GM12878 (cell line): Measurements from ENCODE around the gene ZNF32. TPM values are rescaled to one million over a fixed set of nuclear protein-coding genes. Genes with fewer than 3 reads are reported as not detected.
"Not testable (repeated sequence)": the region's sequence is repeated elsewhere in the genome, so short reads cannot be mapped to it uniquely, and the experiment has no call there.

Experiments
- ATAC-seq: fragments of 200-7000 bp; cut with Tn5 transposase; 3 replicates; pipeline ENCODE4 v1.9.1; 2020; ENCODE audit warnings: mild to moderate bottlenecking, moderate library complexity
- BruUV-seq: library from RNA; stranded (reverse); fragments of 400-500 nt; replicated peaks from 2 replicates; lab custom pipeline; 2021; lab: Mats Ljungman, UMichigan
- CTCF ChIA-PET: fragments of 300-600 bp; sonication (Branson Sonifier 250); formaldehyde crosslinking; extraction: SDS; loops from one replicate; lab custom pipeline; 2021; ENCODE audit warnings: inconsistent platforms; lab: Yijun Ruan, JAX
- POLR2A ChIA-PET: fragments of 350-600 bp; formaldehyde crosslinking; extraction: SDS; loops from one replicate; lab custom pipeline; 2021; ENCODE audit warnings: inconsistent platforms; lab: Charles Lee
- RAD21 ChIA-PET: fragments of 300-600 bp; sonication (Branson Sonifier 250); formaldehyde crosslinking; loops from one replicate; lab custom pipeline; 2023; ENCODE audit warnings: antibody characterized with exemption; ENCODE audit not compliant: unreplicated experiment; lab: Charles Lee
- SMC1A ChIA-PET: fragments of 300-600 bp; sonication (Branson Sonifier 250); formaldehyde crosslinking; loops from one replicate; lab custom pipeline; 2023; ENCODE audit not compliant: unreplicated experiment, uncharacterized antibody; lab: Charles Lee
- DNase-seq: peaks from one replicate; pipeline ENCODE4 v3.0.0-alpha.2; 2011; ENCODE audit warnings: low read depth, low spot score
- FAIRE-seq: peaks from 3 replicates; lab custom pipeline; 2011; peaks lifted over from hg19 to GRCh38; lab: Jason Lieb, UNC
- H2AFZ ChIP-seq: 2 replicates; pipeline ENCODE4 v1.6.0; 2011; ENCODE audit warnings: low read depth, low read length, control low read depth; ENCODE audit not compliant: control insufficient read depth
- H3K27ac ChIP-seq: 2 replicates; pipeline ENCODE4 v1.5.1; 2011; ENCODE audit warnings: control low read depth; ENCODE audit not compliant: control insufficient read depth, insufficient read depth
- H3K27me3 ChIP-seq, 2 experiments: replicated peaks in 1 of 2; 2 replicates each; pipeline versions ENCODE4 v1.6.0 to v1.6.1; 2011; ENCODE audit warnings: low read length in 1 of 2; ENCODE audit not compliant: control insufficient read depth in 2 of 2, insufficient read depth in 2 of 2
- H3K36me3 ChIP-seq, 2 experiments: 2 replicates each; pipeline ENCODE4 v1.5.1; 2011; ENCODE audit warnings: low read length in 1 of 2; ENCODE audit not compliant: control insufficient read depth in 2 of 2, insufficient read depth in 2 of 2
- H3K4me1 ChIP-seq: 2 replicates; pipeline ENCODE4 v1.6.1; 2011; ENCODE audit warnings: mild to moderate bottlenecking, low read length, moderate library complexity, mixed read lengths; ENCODE audit not compliant: control insufficient read depth, insufficient read depth
- H3K4me2 ChIP-seq: 2 replicates; pipeline ENCODE4 v1.6.0; 2011; ENCODE audit warnings: control low read depth; ENCODE audit not compliant: control insufficient read depth, insufficient read depth
- H3K4me3 ChIP-seq: fragments of 200-600 bp; sonication (generic); 2 replicates; pipeline ENCODE4 v1.5.1; 2016
- H3K79me2 ChIP-seq: 2 replicates; pipeline ENCODE4 v1.6.0; 2011; ENCODE audit warnings: low read length; ENCODE audit not compliant: control insufficient read depth, insufficient read depth
- H3K9ac ChIP-seq: 2 replicates; pipeline ENCODE4 v1.8.0; 2011; ENCODE audit warnings: low read length, control low read depth, mixed read lengths; ENCODE audit not compliant: control insufficient read depth, insufficient read depth
- H3K9me3 ChIP-seq: replicated peaks from 3 replicates; pipeline ENCODE4 v1.5.1; 2011; ENCODE audit warnings: mild to moderate bottlenecking, low read length; ENCODE audit not compliant: control insufficient read depth, insufficient read depth
- H4K20me1 ChIP-seq: 2 replicates; pipeline ENCODE4 v1.6.0; 2011; ENCODE audit not compliant: control insufficient read depth, insufficient read depth
- HDGF ChIP-seq: fragments of 450-650 bp; IDR thresholded peaks from 2 replicates; pipeline ENCODE4 v1.6.1; 2016; ENCODE audit warnings: antibody characterized with exemption
- RAD21 ChIP-seq: IDR thresholded peaks from 2 replicates; pipeline ENCODE4 v1.6.1; 2011; ENCODE audit warnings: mild to moderate bottlenecking, low read depth, low read length, moderate library complexity; ENCODE audit not compliant: insufficient read depth
- SIN3A ChIP-seq: IDR thresholded peaks from 2 replicates; pipeline ENCODE4 v1.6.1; 2012; ENCODE audit warnings: low read depth, low read length, improper control_type of control experiment
- STAT1 ChIP-seq: fragments of 450-650 bp; conservative IDR thresholded peaks from 2 replicates; pipeline ENCODE4 v1.6.1; 2014; ENCODE audit warnings: antibody characterized with exemption, mild to moderate bottlenecking
- WGBS: methylation state at CpG from one replicate; pipeline ENCODE4 v1.1.6; 2016; ENCODE audit warnings: low lambda C conversion rate; ENCODE audit not compliant: insufficient replicate concordance, insufficient coverage; ENCODE audit errors: missing lambda C conversion rate; 5-methylcytosine and 5-hydroxymethylcytosine counted together
- in situ Hi-C: fragments of 300-500 bp; cut with MboI; formaldehyde crosslinking; loops from 9 replicates; pipeline ENCODE4 v1.14.3; 2018; ENCODE audit warnings: mixed read lengths
- intact Hi-C: fragments of 100-400 bp; cut with micrococcal nuclease; formaldehyde crosslinking; loops from one replicate; pipeline ENCODE4 v1.14.2; 2022; ENCODE audit not compliant: unreplicated experiment
- polyA plus RNA-seq, 11 experiments: library from polyadenylated mRNA; depleted of rRNA in 4 of 11; unstranded in 6 of 11; stranded (reverse) in 5 of 11; fragments of >200 nt; fragmentation: Nextera tagmentation in 4 of 11; fragmentation: Illumina TruSeq in 1 of 11; extraction: Ambion mirVana in 4 of 11; extraction: Trizol in 1 of 11; gene quantifications; 1 replicate in 1 of 11; 2 replicates in 10 of 11; pipeline versions ENCODE4 v1.2.1 to v1.2.3, GENCODE V29; 2011 to 2016; ENCODE audit warnings: inconsistent platforms in 2 of 11, missing spikeins in 2 of 11, low read depth in 1 of 11
- total RNA-seq, 4 experiments: library from RNA; depleted of rRNA in 3 of 4; stranded (reverse); fragments of >200 nt in 3 of 4; fragmentation: Illumina TruSeq in 1 of 4; extraction: Trizol in 1 of 4; gene quantifications; 2 replicates each; pipeline versions ENCODE4 v1.2.1 to v1.2.3, GENCODE V29; 2013 to 2021

The ZNF32 gene
- total and polyA plus RNA-seq, 10 of the 15 experiments (the other 5 are each of a cell fraction or from before 2014, with no cell fraction given): 1.9 to 23.0 (median 3.4) TPM

DNA sequence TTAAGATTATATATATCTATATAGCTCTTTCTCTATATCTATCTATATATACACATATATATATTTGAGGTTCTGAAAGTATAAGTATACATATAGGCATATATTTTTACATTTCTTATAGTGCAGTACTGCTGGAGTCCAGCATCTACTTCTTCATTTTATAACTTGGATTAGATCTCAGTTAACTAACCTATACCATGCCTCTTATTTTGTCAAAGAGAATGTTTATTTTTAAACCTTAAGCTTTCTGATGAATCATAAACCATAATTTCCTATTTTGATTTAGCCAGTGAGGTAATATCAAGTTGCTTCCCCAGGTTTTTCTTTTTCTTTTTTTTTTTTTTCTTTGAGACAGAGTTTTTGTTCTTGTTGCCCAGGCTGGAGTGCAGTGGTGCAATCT lies 8.1 kb downstream of the ZNF32 start:
- H3K27ac ChIP-seq: no peak overlapping the region
- ChIA-PET RAD21 (no interaction called here), POLR2A (no interaction called here), CTCF (interaction anchor here (1.2 kb wide), 1 partner anchor 9 kb away, joined by 3 read pairs; no protein-coding TSS in a partner anchor), SMC1A (no interaction called here)
- in situ Hi-C loops (no loop called here), intact Hi-C loops (no loop called here)
- TF ChIP-seq RAD21 (no peak), HDGF (no peak), STAT1 (no peak), SIN3A (no peak)
- no peak for FAIRE-seq
- no peaks in the 10 kb centered on the region for H4K20me1 ChIP-seq
- DNase-seq: no peak
- H3K79me2 ChIP-seq: no peaks in the 10 kb centered on the region
- no peak for ATAC-seq
- peaks cover 18% of the 10 kb centered on the region for H3K9me3 ChIP-seq
- BruUV-seq: no TSS peak
- H3K9ac ChIP-seq: no peak overlapping the region
- H2AFZ ChIP-seq: no peak overlapping the region
- no peaks in the 10 kb centered on the region for H3K36me3 ChIP-seq
- H3K27me3 ChIP-seq: no peaks in the 10 kb centered on the region
- no peaks in the 10 kb centered on the region for H3K4me1 ChIP-seq
- H3K4me3 ChIP-seq: no peak overlapping the region
- H3K4me2 ChIP-seq: no peak overlapping the region

- H3K27ac ChIP-seq, H3K36me3 ChIP-seq, H3K9ac ChIP-seq, H3K4me2 ChIP-seq, ATAC-seq, intact Hi-C loops, DNase-seq, BruUV-seq, H3K4me3 ChIP-seq, H3K9me3 ChIP-seq, H3K79me2 ChIP-seq, H3K4me1 ChIP-seq, H2AFZ ChIP-seq, in situ Hi-C loops, FAIRE-seq, H4K20me1 ChIP-seq, CTCF ChIA-PET, H3K27me3 ChIP-seq, RAD21 ChIA-PET, POLR2A ChIA-PET: not testable (repeated sequence)
- SMC1A ChIA-PET: interaction anchor here (0.6 kb wide), 1 partner anchor 10 kb away, joined by 3 read pairs; no protein-coding TSS in a partner anchor
- WGBS: 0% methylated on average over 1 of the region's 1 CpG
These were observed 12.9 kb downstream of the ZNF32 start for GRCh38 chr10:43635816-43636215.
